IMR-90 (cell line): ENCODE data around the gene HADHB. TPM values are rescaled to one million over a fixed set of nuclear protein-coding genes. Genes with fewer than 3 reads are reported as not detected.

ENCODE experiments used
- polyA plus RNA-seq, 3 experiments: library from polyadenylated mRNA; depleted of rRNA; stranded (reverse); fragments of >200 nt; gene quantifications; 2 replicates each; pipeline ENCODE4 v1.2.3, GENCODE V29; 2012; ENCODE audit warnings: low replicate concordance in 1 of 3
- total RNA-seq: library from RNA; depleted of rRNA; stranded (reverse); fragments of >200 nt; gene quantifications from 2 replicates; pipeline ENCODE4 v1.2.3, GENCODE V29; 2012; rRNA removed

Gene HADHB
- total and polyA plus RNA-seq, 2 of the 4 experiments (the other 2 are of a cell fraction), result 67.9 to 79.8 TPM

Other genes starting within 250 kb of the HADHB start
- gene RAB10, start 210.9 kb upstream of the HADHB start, total RNA-seq, result 30.1 and 79.7 TPM in 2 replicates
- 66.5 and 77.1 TPM in 2 replicates for gene RAB10, start 210.9 kb upstream of the HADHB start, polyA plus RNA-seq (2012; rRNA removed)
- 0.28 and 0.36 TPM in 2 replicates for gene GAREM2, start 71.9 kb upstream of the HADHB start, total RNA-seq
- 1.7 and 1.8 TPM in 2 replicates for gene GAREM2, start 71.9 kb upstream of the HADHB start, polyA plus RNA-seq (2012; rRNA removed)
- gene HADHA, start 307 bp upstream of the HADHB start, total RNA-seq, result 111 TPM in 2 replicates
- gene HADHA, start 307 bp upstream of the HADHB start, polyA plus RNA-seq (2012; rRNA removed), result 50.4 and 52.7 TPM in 2 replicates
- 25.0 and 25.1 TPM in 2 replicates for gene SELENOI, start 101.2 kb downstream of the HADHB start, total RNA-seq
- 3.6 and 5.1 TPM in 2 replicates for gene SELENOI, start 101.2 kb downstream of the HADHB start, polyA plus RNA-seq (2012; rRNA removed)
- not detected in 2 replicates for gene ADGRF3, start 101.8 kb downstream of the HADHB start, total RNA-seq
- 0.07 and 0.15 TPM in 2 replicates for gene ADGRF3, start 101.8 kb downstream of the HADHB start, polyA plus RNA-seq (2012; rRNA removed)
- under 0.01 and 0.18 TPM in 2 replicates for gene DRC1, start 157.0 kb downstream of the HADHB start, total RNA-seq
- gene DRC1, start 157.0 kb downstream of the HADHB start, polyA plus RNA-seq (2012; rRNA removed), result not detected in 2 replicates
- gene OTOF, start 233.2 kb downstream of the HADHB start, total RNA-seq, result not detected in 2 replicates
- gene OTOF, start 233.2 kb downstream of the HADHB start, polyA plus RNA-seq (2012; rRNA removed), result 0.03 TPM in 1 of 2 replicates, not detected in the other